Measurements from ENCODE around the gene TINAGL1.

Gene TINAGL1, protein sequence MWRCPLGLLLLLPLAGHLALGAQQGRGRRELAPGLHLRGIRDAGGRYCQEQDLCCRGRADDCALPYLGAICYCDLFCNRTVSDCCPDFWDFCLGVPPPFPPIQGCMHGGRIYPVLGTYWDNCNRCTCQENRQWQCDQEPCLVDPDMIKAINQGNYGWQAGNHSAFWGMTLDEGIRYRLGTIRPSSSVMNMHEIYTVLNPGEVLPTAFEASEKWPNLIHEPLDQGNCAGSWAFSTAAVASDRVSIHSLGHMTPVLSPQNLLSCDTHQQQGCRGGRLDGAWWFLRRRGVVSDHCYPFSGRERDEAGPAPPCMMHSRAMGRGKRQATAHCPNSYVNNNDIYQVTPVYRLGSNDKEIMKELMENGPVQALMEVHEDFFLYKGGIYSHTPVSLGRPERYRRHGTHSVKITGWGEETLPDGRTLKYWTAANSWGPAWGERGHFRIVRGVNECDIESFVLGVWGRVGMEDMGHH

DNA sequence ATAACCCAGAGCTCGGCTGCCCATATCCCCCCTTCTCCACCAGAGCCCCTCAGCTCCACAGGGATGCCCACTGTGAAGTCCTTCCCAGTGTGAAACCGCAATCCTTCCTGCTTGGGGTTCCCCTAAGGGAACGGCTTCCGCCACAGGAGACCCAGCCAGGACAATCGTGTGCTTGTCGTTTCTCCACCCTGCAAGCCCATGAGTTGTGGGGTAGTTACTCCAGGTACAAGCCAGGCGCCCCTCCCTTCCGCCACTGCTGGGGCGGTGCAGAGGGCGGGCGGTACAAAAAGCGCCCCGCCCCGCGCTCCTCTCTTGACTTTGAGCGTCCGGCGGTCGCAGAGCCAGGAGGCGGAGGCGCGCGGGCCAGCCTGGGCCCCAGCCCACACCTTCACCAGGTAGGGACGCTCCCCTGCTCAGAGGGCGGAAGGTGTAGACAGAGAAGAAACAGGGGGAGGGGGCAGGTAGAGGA, at the start of gene TINAGL1:
TINAGL1 (plus strand) TSS at position 315 of the 469 bp plus-strand sequence. CDS start 634 bp downstream, outside the sequence.
- peak in 4 of 42 donors; percentile 9 to 41 (median 24) for DNase-seq
- intact Hi-C loops (cut with DNase I) = no loop called here

DNA sequence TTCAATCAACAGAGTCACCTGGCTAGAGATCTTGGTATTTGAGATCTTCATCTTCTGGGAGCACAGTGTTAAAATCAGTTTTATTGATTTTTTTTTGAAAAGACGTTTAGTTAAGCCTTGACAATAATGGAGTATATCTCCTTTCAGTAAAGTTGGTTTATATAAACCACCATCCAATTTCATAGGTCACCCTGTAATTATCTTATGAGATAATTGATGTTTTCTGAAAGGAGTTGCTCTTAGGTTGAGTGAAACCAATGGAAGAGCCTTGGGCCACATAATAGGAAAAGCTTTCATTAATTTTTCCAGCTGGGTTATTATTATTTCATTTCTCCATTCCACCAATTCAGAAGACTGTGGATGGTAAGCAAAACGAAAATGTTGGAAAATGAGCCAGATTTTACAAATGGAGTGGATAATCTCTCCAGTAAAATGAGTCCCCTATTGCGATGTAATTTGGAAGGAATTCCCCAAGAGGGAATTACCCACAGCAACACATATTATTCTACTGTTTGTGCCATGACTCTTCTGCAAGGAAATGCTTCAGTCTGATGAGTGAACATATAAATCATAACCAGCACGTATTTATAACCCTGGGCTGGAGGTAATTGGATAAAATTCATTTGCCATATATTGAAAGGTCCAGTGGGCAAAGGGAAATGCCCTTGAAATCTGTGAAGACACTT, 46.2 kb upstream of the TINAGL1 start:
- no peak for DNase-seq
- intact Hi-C loops (cut with DNase I) = no loop called here

DNA sequence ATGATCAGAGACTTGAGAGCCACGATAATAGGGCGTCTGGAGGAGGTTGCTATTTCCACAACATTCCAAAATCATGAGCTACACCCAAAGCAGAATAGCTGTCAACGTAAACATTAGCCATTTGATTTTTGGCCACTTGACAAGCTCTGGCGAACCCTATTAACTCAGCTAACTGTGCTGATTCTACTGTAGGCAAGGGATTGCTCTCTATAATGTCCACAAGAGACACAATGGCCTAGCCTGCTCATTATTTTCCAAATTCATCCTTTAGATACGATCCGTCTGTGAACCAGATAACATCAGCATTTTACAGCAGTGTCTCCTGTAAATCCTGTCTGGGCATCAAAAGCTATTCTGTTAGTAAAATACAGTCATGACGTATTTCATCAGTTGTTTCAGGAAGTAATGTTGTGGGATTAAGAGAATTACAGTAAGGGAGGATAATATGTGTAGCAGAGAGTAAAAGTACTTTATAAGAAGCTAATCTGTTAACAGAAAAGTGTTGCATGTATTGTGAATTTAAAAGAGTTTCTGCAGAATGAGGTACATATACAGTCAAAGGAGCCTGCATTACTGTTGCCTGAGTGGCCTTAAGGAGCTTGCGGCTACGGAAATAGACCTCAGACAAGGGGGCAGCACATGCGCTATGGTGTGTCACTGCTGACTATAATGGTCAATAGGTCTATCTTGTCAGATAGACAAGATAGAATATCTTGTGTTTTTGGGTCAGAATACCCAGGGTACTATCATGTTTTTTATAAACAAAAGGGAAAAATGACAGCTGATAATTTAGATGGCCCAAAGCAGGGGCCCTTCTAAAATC, 44.9 kb upstream of the TINAGL1 start:
- intact Hi-C loops (cut with DNase I) = no loop called here
- DNase-seq = no peak

DNA sequence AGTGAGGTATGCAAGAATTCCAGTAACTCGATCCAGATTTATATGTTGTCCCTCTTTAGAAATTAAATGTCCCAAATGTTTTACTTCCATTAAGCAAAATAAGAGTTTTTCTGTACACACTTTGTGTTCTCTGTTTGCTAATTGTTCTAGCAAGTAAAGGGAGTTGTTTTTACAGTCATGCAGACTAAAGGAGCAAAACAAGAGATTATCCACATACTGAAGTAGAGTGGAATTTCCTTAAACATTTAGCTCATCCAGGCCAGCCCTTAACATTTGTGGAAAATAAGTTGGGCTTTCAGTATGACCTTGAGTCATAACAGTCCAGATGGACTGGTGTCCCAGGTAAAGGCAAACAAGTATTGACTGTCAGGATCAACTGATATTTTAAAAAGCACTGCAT, 44.1 kb upstream of the TINAGL1 start:
- intact Hi-C loops (cut with DNase I) = no loop called here
- DNase-seq = no peak

DNA sequence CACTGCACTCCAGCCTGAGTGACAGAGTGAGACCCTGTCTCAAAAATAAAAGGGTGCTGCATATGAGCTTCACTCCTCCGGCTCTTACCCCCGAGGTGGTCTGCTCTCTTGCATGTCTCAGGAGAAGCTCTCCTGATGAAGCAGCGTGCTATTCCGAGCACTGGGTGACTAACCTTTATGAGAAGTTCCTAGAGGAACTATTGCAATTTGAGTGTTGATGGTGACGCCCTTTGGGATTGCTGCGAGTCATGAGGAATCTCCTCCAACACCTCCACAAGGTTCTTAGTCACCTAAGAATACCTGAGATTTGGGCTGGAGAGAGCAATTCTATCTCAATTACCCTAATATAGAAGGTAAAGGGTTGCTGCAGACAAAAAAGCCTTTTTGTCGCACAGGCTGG, 40.8 kb upstream of the TINAGL1 start:
- intact Hi-C loops (cut with DNase I) = no loop called here
- peak in 14 of 42 donors; percentile 7 to 60 (median 29) for DNase-seq

DNA sequence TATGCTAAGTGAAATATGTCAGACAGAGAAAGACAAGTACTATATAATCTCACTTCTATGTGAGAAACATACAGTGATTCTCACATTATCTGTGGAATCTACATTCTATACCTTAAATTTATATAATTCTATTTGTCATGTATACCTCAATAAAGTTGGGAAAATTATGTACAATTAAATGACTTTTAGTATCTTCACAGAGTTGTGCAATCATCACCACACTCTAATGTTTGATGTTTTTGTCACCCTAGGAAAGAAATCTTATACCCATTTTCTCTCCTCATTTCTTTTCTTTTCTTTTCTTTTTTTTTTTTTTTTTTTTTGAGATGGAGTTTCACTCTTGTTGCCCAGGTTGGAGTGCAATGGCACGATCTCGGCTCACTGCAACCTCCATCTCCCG, 37.0 kb upstream of the TINAGL1 start:
- intact Hi-C loops (cut with DNase I) = no loop called here
- DNase-seq = no peak

DNA sequence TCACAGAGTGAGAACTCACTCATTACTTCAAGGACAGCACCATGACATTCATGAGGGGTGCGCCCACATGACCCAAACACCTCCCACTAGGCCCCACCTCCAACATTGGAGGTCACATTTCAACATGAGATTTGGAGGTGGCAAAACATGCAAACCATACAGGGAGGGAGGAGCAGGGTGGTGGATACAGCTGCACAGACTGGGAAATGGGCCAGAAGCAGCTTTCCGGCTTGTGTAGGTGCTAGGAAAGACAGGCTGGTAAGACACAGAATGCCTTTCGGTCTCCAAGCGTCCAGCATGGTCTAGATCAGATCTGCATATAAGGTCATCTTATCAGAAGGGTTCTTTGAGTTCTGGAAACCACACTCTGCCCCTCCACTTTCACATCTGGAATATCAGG, 35.1 kb upstream of the TINAGL1 start:
- intact Hi-C loops (cut with DNase I) = loop anchor here (10.0 kb wide), 1 partner anchor 376 kb away; no protein-coding TSS in a partner anchor
- peak in 1 of 42 donors; percentile 32 for DNase-seq

DNA sequence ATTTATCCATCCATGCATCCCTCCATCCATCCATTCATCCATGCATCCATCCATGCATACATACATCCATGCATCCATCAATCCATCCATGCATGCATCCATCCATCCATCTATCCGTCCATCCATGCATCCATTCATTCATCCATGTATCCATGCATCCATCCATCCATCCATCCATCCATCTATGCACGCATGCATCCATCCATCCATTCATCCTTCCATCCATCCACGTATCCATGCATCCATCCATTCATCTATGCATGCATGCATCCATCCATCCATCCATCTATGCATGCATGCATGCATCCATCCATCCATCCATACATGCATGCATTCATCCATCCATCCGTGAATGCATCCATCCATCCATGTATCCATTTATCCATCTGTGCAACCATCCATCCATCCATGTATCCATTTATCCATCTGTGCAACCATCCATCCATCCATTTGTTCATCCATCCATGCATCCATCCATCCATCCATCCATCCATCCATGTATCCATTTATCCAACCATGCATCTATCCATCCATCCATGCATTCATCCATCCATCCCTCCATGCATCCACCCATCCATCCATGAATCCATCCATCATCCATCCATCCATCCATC, 30.3 kb upstream of the TINAGL1 start:
- DNase-seq = peak in 1 of 42 donors; percentile 2
- intact Hi-C loops (cut with DNase I) = loop anchor here (5.0 to 10.0 kb wide), 2 partner anchors 154 to 381 kb away; no protein-coding TSS in a partner anchor

DNA sequence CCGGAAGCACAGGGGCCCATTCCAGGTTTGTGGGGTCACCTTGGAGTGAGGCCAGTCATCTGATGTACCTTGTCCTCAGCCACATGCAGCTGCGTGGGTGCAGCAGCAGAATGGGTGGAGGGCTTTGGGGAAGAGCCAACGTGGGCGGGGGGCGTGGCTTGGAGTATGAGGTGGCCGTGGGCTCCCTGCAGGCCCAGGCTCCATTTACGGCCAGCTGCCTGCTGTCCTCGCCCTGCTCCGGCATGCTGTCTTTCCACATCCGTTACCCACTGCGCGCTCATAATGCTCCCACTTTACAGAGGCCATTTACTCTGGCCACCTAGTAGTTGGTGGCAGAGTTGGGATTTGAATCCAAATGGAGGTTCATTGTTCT, 27.8 kb upstream of the TINAGL1 start:
- intact Hi-C loops (cut with DNase I) = loop anchor here (5.0 to 10.0 kb wide), 2 partner anchors 156 to 384 kb away; no protein-coding TSS in a partner anchor

DNA sequence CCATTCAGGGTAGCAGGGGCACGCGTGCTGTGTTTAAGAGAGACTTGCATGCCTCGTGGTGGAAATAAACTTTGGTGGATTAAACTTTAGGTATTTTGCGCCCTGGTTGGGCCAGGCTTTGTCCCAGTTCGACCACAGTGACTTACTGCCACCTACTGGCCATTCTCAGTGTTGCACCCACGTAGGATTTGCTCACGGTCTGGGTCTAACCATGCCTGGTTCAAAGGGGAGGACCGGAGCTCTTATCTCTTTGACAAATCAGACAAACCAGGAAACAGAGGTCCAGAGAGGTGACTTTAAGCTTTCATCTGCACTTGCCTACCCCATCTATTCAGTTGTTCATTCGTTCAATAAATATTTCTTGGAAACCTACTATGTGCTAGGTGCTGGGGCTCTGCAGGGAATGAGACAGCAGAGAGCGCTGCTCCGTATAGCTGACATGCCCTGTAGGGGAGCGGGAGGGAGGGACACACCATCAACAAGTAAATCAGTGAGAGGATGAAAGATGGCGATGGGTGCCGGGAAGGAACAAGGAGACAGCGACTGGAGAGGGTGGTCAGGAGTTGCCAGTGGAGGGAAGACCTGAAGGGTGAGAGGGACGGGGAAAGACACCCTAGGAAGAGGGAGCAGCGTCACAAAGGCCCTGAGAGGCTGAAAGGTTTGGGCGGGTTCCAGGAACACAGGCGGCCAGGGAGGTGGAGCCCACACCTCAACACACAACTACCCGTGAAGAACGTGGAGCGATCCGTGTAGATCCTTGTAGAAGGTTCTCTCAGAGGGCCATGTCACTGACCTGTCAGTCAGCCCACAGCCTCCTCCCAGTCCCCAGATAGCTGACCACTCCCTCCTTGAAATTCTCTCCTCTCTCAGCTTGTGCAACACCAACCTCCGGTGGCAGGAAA, 27.2 kb upstream of the TINAGL1 start:
- intact Hi-C loops (cut with DNase I) = loop anchor here (5.0 to 10.0 kb wide), 2 partner anchors 157 to 384 kb away; no protein-coding TSS in a partner anchor

More for the DNA sequence above, 27.8 kb upstream of the TINAGL1 start:
- no peak for DNase-seq

DNA sequence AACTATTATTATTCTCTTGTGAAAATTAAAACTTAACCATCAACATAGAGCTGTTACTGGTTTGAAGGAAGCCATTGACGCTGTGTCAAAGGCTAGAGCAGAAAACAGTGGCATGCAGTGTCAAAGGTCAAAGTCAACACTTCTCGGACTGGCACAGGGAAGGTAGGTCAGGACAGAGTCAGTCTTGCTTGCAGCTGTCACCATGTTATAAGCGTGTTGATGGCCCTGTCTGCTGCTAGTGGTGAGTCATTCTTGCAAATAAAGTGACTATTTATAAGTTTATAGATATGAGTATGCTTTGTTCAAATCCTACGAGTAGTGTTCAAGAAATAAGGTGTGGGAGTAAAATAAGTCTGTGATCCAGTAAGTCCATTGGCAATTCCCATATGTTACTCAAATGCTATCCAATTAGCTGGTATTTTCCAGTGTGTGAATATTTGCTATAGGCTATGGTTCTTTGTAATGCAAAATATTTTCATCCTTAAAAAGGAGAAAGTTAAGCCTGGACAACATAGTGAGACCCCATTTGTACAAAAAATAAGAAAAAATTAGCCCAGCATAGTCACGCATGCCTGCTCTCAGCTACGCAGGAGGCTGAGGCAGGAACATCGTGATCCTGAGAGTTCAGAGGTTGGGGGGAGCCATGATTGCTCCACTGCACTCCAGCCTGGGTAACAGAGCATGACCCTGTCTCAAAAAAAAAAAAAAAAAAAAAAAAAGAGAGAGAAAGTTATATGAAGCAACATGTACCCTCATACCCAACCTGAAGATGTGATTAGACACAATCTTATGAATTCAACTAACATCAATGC, 26.3 kb upstream of the TINAGL1 start:
- intact Hi-C loops (cut with DNase I) = loop anchor here (5.0 to 10.0 kb wide), 2 partner anchors 158 to 385 kb away; no protein-coding TSS in a partner anchor
- DNase-seq = peak in 4 of 42 donors; percentile 13 to 38 (median 19)

More for the DNA sequence above, 27.2 kb upstream of the TINAGL1 start:
- peak; percentile 60 to 94 (median 87) for DNase-seq

DNA sequence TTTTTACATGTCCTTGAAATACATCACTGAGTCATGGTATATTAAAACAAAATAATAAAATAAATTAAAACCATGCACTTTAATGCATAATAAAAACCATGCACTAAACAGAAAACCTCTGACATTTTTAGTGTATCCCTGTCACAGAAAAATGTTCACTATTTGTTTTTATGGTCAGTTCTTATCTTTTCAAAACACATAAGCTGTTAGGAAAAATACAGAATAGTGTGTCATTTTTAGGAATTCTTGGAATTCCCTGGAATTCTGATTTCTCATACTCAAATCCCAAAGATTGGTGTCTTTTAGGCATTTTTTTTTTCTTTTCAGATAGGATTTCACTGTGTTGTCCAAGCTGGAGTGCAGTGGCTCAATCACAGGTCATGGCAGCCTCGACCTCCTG, 25.1 kb upstream of the TINAGL1 start:
- intact Hi-C loops (cut with DNase I) = no loop called here
- no peak for DNase-seq

DNA sequence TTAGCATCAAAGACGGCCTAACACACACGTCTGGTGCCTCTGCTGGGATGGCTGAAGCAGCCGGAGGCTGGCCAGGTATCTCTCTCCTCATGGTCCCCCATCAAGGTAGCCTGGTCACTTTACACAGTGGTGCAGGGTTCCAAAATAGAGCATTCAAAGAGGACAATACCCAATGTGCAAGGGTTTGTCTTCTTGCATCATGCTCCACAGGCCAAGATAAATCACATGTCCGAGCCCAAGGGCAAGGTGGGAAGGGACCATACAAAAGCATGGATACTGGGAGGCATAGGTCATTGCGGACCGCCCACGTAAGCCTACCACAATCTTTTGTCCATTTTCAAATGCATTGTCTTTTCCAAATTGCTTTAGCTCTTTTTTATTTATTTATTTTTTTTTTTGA, 23.8 kb upstream of the TINAGL1 start:
- peak in 1 of 42 donors; percentile 34 for DNase-seq
- intact Hi-C loops (cut with DNase I) = no loop called here

DNA sequence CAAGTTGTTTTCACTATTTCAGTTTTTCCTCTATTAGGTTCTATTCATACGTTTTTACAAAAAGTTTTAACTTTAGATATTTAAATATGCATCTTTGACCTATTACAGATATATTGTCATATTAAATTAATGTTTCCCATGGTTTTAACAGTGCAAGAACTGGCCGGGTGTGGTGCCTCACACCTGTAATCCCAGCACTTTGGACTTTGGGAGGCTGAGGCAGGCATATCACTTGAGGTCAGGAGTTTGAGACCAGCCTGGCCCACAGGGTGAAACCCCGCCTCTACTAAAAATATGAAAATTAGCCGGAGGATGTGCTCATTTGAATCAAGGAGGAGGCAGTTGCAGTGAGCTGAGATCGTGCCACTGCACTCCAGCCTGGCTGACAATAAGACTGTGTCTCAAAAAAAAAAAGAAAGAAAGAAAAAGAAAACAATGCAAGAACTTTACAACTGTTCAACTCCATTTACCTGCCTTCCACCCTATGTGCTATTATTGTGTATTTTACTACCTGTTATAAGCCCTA, 19.8 kb upstream of the TINAGL1 start:
- intact Hi-C loops (cut with DNase I) = no loop called here
- no peak for DNase-seq

DNA sequence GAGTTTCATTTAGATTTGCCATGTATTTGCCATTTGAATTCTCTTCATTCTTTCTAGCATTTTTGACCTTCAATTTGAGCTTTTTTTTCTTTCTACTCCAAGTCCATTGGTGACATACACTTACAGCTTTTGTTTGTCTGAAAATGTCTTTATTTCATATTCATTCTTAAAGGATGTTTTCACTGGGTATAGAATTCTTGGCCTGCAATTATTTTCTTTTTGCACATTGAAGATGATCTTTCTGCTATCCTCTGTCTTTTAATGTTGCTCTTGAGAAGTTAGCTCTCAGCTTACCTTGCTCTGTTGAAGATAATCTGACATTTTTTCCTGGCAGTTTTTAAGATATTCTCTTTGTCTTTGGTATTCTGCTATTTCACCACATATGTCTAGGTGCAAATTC, 16.6 kb upstream of the TINAGL1 start:
- intact Hi-C loops (cut with DNase I) = no loop called here
- no peak for DNase-seq

DNA sequence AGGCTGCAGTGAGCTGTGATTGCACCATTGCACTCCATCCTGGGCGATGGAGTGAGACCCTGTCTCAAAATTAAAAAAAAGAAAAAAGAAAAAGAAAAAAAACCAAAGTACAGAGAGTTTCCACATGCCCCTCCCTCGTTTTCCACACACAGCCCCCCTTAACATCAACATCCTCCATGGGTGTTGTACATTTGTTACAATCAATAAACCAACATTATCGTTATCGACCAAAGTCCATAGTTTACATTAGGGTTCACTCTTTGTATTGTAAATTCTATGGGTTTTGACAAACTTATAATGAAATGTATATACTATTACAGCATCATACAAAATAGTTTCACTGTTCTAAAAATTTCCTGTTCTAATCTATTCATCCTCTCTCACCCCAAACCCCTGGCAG, 15.9 kb upstream of the TINAGL1 start:
- intact Hi-C loops (cut with DNase I) = no loop called here
- DNase-seq = no peak

Data from head of caudate nucleus (tissue), 42 donors.